NCI-H2196 treated with DMSO at 0.1 percent for 48 hours (cell line): Measurements from ENCODE around the gene FOXA1.

Experiments used
- DNase-seq: peaks from one replicate; lab custom pipeline; 2025; ENCODE audit not compliant: unreplicated experiment; lab: John Stamatoyannopoulos, UW

Gene FOXA1

DNA sequence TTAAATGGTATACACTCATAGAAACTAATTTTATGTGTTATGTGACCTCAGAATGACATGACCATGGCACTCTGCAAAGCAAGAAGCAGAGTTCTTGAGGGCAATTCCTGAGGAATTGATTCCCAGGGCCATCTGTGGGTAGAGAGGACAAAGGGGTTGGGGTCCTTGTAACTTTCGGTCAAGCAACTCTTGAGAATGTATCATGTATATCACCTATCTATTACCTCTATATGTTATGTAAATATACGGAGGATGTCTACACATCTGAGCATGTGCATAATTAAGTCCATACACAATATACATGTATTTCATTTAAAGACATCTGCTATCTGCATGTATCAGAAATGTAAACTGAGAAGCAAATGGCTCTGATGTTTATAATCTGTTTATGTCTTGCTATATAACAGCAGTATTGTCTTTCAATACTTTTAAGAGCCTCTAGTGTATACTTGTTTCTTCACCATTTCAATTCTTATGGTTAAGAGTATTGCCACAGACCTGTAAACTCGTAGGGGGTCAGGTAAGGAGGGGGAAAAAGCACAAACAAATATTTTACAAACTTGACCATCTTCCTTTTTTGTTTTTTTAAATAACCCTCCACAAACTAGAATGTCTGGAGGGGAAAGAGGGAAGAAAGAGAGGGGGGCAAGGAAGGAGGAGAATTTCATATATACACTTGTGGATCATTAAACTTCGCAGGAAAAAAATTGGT is 4.5 kb downstream of the FOXA1 start:
- DNase-seq = no peak

- DNase-seq = no peak
Observed at GRCh38 chr14:37589715-37590427, 5.2 kb downstream of the FOXA1 start.

DNA sequence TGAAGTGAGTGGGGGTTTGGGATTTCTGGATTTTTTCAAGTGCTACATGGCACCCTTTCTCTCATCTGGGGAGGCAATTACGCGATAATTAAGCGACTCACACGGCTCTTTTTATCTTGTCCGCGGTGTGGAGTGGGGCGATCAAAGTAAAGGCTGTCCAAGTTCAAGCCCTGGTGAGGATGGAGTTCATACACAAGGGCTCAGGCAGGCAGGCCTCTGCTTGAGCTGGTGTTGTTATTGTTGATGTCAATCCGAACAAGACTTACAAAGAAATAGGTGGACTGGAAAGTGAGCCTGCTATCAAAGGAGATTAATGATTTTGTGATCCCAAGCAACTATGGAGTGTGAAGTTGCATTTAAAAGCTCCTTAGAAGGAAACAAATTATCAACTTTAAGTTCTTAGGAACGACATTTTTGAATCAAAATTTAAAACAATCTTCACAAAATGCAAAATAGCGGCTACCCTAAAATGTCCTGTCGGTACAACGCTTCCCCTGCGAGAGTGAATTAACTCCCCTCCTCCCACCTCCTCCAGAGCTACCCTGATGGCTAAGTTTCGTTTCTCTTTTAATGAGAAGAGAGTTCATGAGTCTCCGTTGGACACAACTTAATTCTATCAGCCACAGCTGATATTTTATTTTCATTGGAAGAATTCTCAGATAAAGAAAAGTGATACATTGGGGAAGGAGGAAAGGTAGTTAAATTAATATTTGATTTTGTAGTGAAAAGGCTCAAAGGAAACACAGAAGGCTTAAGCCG is 5.9 kb downstream of the FOXA1 start:
- peak; percentile 61 for DNase-seq

DNA sequence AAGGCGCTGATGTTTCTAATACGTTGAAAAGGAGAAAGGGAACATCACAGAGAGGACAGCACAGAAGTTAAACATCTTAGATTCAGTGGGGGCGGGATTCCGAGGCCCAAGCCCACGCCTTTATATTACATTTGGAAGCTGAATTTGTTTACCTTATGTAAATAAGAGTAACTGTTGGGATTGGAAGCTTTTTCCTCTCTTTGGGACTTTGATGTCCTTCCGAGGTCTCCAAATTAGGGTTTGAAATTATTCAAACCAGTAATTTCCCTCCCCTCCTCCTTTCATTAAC is 6.4 kb downstream of the FOXA1 start:
- DNase-seq = peak; percentile 61

- peak; percentile 17 for DNase-seq
Observed at GRCh38 chr14:37587881-37588666, 7.0 kb downstream of the FOXA1 start.

- no peak for DNase-seq
Observed at GRCh38 chr14:37587131-37587803, 7.8 kb downstream of the FOXA1 start.

DNA sequence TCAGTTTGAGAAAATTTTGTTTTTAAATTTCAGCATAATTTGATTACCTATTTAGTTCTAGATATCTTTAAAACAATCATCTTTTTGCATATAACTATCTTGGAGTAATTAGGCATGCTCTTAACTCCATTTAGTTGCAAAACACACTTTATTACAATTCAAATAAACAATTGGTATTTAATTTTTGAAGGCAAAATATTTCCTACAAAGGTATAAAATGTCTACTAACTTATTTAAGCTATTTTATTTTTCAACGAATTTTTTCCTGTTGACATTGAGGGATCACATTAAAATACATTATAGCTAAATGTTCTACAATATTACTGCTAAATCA is 8.3 kb downstream of the FOXA1 start:
- no peak for DNase-seq

GRCh38 chr14:37585971-37586796 is 8.9 kb downstream of the FOXA1 start:
- DNase-seq = peak; percentile 38

GRCh38 chr14:37585101-37585511 is 9.9 kb downstream of the FOXA1 start:
- peak; percentile 77 for DNase-seq

DNA sequence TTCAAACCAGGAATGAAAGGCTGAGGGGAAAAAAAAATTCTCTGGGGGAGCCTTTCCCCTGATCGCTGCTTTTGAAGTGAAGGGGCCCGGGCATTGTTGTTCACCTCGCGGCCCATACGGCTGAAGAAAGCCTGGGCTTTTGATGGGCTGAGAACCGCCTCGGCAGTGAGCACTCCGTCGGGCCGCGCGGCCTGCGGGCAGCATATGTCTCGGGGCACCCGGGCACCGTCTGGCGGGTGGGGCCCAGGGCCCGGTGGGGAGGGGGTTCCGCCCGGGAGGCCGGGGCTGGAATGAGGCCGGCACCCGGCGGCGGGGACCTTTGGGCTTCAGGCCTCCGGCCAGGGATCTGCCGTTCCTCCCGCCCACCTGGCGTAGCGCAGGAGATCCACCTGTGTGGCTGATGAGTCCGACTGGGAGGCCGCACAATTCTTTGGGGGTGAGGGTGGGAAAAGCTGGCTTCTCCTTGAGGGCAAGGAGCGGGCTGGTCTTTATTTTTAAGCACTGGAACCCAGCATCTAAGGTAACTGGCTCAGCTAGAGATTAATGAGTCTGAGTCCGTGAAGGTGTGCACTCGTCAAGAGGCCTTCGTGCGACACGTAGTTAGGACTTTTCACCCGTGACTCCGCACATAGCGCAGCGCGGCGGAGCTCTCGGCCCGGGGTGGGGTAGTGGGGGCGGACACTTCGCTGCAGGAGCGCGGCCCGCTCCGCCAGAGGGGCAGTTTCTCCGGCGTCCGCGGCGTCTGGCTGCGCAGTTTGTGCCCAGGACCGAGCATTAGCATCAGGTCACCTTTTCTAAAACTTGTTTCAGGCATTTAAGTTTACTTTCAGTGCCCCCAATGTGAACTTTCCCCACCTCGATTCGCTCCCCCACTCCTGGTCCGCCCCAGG is 10.6 kb downstream of the FOXA1 start:
- peak; percentile 37 for DNase-seq

DNA sequence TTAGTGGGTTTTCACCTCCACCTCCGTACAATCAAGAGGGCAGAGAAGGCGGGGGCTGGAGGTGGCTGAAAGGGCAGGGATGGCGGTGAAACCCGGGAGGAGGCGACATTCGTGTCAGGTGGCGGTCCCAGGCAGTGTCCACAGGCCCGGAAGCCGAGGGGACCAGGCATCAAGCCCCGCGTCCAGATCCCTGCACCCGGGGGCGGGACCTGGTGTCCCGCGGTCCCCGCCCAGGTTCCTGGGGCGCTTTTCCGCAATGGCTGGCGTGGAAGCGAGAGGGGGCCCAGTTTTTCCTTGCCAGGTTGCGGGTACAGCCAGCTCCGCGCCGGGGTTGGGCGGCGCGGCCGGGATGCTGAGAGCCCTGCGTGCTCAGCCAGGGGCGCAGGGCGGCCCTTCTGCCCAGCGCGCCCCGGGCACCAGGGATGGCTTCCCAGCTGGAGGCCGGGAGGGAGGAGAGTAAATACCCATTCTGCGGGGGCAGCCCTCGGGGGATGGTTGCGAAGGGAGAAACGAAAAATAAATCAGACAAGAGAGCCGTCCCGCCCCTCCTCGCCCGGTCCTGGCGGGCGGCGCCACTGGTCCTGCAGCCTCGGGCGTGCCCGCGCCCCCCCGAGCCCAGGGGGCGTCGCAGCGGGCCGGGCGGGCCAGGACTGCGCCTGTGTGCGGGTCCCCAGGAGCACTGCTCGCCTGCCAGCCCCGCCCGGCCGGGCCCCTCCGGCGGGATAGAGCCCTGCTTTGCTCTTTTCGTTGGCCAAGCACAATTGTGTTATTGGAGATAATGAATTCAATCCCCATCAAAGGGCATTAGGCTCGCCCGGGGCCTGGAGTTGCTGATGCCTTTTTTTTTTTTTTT is 11.5 kb downstream of the FOXA1 start:
- peak; percentile 74 for DNase-seq

DNA sequence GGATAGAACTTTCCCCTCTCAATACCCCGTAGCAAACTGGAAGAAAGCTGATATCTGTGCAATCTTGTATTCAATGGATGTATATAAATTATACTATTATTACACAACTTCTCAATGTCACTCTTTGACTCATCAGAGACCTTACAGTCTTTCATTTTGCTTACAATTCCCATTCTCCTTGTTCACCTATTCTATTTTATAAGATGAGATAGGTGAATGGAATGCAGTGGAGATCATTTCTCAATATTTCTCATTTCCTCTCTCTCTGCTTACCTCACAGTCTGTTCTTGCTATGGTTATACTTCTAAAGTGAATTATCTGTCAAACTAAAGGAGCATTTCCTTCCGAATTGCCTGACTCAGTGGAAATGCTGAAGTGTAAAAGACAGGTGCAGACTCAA is 14.9 kb downstream of the FOXA1 start:
- no peak for DNase-seq

GRCh38 chr14:37579274-37579673 is 15.8 kb downstream of the FOXA1 start:
- no peak for DNase-seq

DNA sequence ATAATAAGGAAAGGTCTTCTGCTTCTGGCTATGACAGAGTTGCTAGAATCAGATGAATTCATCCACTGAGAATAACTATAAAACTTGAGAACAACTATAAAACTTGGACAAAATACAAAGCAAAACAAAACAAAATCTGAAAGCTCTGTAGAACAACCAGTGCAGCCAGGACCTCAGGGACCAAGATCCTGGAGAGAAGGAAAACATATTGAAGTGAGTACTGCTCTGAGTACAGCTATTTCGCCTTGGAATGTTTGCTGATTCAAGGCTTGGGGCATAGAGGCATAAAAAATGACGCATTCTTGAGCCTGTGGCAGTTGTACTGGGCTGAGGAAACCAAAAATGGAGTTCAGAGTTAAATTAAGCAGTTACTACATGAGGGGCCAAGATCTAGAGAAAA is 21.7 kb downstream of the FOXA1 start:
- DNase-seq = no peak

DNA sequence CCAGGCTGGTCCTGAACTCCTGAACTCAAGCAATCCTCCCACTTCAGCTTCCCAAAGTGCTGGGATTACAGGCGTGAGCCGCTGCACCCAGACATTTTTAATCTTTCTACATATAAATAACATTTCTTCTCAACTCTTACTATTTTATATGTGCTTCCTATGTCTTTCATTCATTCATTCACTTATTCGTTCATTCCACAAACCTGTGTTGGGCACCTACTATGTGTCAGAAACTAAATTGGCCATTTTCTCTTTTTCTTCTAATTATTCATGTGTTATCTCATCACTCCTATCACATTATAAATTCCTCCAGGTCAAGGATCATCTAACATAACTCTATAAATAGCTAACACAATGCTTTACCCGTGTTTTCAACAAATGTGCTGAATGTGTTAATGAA is 23.7 kb downstream of the FOXA1 start:
- DNase-seq = no peak

- no peak for DNase-seq
Observed at GRCh38 chr14:37569729-37570128, 25.3 kb downstream of the FOXA1 start.

DNA sequence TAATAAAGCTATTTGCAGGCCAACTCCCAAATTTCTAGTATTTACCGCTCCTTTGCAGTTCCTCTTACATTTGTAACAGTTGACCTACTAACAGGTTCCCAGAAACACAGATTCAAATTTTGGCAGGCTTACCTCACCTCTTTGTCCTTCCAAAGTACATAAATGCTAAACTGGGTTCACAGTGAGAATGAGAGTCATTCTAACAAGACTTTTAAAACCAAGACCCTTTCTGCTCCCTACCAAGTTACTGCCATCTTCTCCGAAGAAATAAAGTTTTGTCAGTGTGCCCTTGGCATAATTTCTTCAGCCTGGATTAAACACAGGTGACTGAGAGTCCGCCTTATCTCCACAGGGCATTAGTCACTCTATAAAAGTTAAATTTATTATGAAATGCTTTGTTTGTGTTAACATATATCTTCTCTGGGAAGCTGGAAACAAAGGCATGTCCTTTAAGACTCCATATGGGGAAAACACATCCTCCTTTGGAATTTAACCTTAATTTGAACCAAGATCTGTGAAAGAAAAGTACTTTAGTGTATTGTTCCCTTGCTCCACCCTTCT is 28.2 kb downstream of the FOXA1 start:
- DNase-seq = peak; percentile 9

GRCh38 chr14:37565550-37565949 is 29.5 kb downstream of the FOXA1 start:
- no peak for DNase-seq
